WERI-Rb-1 (cell line): ENCODE measurements around the gene ZBTB20.

Experiments used
- DNase-seq: peaks from one replicate; pipeline ENCODE4 v3.0.0-alpha.2; 2020
- H3K27ac ChIP-seq: fragments of 250-450 bp; sonication (Bioruptor Pico); 2 replicates; pipeline ENCODE4 v1.5.1; 2020; ENCODE audit warnings: mild to moderate bottlenecking, moderate library complexity
- H3K27me3 ChIP-seq: fragments of 250-450 bp; sonication (Bioruptor Pico); 2 replicates; pipeline ENCODE4 v1.5.1; 2021; ENCODE audit warnings: mild to moderate bottlenecking, low read depth, moderate library complexity; ENCODE audit not compliant: insufficient read depth, severe bottlenecking
- H3K36me3 ChIP-seq: fragments of 250-450 bp; sonication (Bioruptor Pico); 2 replicates; pipeline ENCODE4 v1.5.1; 2020; ENCODE audit warnings: mild to moderate bottlenecking, moderate library complexity
- H3K4me3 ChIP-seq: 2 replicates; pipeline ENCODE4 v1.5.1; 2011; ENCODE audit warnings: low read depth, mild to moderate bottlenecking, control low read depth, low read length
- H3K9me3 ChIP-seq: fragments of 250-450 bp; sonication (Bioruptor Pico); 2 replicates; pipeline ENCODE4 v1.5.1; 2021; ENCODE audit warnings: mild to moderate bottlenecking, moderate library complexity; ENCODE audit not compliant: severe bottlenecking
- TF ChIP-seq, protein P1 (sequence below): IDR thresholded peaks from 2 replicates; pipeline ENCODE4 v1.5.1; 2011; ENCODE audit warnings: low read depth, mild to moderate bottlenecking, control low read depth, inconsistent platforms, low read length

Gene ZBTB20

DNA sequence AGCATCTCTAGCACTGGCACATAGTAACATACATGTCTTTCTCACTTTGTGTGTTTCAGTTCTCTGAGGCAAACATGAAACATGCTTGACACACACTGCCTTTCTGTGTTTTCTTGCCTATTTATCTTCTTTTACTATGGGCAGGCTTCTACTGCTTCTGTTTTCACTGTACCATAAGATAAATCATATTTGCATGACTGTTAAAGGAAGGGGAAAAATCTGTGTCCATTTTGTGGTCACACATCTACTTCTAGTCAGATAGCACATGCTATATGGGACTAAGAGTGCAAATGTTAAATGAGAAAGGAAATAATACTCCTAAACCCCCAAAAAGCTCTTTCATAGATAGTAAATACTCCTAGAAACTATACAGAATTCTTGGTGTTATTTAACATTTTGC is 386.4 kb downstream of the ZBTB20 start:
- Histone ChIP-seq H3K4me3 (no peak overlapping the region), H3K9me3 (no peaks in the 10 kb centered on the region), H3K27ac (no peak overlapping the region), H3K27me3 (peaks cover 3% of the 10 kb centered on the region), H3K36me3 (no peaks in the 10 kb centered on the region)
- TF ChIP-seq, protein P1, sequence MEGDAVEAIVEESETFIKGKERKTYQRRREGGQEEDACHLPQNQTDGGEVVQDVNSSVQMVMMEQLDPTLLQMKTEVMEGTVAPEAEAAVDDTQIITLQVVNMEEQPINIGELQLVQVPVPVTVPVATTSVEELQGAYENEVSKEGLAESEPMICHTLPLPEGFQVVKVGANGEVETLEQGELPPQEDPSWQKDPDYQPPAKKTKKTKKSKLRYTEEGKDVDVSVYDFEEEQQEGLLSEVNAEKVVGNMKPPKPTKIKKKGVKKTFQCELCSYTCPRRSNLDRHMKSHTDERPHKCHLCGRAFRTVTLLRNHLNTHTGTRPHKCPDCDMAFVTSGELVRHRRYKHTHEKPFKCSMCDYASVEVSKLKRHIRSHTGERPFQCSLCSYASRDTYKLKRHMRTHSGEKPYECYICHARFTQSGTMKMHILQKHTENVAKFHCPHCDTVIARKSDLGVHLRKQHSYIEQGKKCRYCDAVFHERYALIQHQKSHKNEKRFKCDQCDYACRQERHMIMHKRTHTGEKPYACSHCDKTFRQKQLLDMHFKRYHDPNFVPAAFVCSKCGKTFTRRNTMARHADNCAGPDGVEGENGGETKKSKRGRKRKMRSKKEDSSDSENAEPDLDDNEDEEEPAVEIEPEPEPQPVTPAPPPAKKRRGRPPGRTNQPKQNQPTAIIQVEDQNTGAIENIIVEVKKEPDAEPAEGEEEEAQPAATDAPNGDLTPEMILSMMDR, result no peak
- no peak for DNase-seq

DNA sequence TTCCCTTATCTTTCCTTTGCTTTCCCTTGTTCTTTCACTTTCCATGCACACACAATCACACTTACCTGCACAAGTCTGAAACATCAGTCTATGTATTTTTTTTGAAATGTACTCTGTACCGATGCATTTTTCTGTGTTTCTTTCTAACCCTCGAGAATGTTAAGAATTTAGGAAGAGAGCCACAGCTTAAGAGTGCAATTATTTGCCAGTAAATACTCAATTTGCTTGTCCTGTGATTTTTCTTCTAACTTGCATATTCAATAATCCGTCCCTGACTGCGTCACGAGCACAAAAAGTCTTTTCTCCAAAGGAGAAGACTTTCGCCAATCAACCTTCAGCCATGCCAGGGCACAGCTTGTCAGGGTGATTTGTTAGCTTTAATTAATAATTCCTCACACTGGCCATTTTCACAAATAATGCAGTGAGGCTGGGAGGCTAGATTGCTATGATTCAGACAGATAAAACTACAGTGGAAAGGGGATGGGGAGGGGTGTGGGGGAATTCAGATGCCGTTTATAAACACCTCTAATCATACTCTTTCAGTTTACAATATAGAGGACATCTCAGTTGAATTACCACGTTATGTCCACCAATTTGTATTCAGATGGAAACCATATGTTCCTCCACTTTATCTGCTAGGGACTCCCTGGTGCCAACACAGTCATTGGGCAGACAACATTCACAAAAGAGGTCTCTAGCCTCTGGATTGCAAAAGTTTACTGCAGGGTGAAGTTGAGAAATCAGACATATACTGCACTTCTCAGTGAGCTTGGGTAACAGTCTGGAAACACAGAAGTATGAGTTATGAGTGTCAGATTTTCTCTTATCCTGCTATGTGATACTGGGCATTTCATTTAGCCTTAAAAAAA is 388.0 kb downstream of the ZBTB20 start:
- no peaks in the 10 kb centered on the region for H3K27me3 ChIP-seq
- no peak for DNase-seq
- H3K4me3 ChIP-seq, result no peak overlapping the region
- H3K27ac ChIP-seq, result no peak overlapping the region
- TF ChIP-seq, protein P1, result no peak
- H3K36me3 ChIP-seq, result no peaks in the 10 kb centered on the region
- no peaks in the 10 kb centered on the region for H3K9me3 ChIP-seq

DNA sequence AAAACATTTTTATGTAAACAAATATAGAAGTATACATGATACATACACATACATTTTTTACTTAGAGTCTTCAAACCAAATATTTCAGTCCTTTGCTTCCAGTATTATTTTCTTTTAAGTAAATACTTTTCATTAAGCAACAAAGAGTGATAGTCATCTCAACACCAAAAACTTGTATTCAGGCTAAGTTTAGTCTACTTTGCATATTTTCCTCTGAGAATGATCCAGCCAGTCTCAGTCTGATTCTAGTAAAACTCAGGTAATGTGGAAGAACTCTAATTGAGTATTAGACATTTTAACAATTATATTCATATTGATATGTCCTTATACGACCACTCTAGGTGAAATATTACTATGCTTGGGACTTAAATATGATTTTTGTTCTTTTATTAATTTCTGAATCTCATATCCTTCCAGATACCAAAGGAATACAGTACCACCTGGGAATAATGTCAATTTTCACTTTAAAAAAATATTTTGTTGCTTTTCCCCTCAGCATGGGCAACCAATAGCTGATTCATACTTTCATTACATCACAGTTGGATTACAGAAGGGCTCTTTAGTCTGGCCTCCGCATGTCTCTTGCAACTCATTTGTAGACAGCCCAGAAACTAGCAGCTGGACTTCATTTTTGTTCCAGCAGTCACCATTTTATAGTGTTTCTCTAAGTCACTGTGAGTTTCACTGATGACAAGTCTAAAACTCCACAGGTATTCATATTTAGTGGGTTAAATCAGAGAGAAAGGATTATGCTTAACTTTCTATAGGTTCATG is 390.4 kb downstream of the ZBTB20 start:
- Histone ChIP-seq H3K27ac (no peak overlapping the region), H3K4me3 (no peak overlapping the region), H3K36me3 (no peaks in the 10 kb centered on the region), H3K27me3 (no peaks in the 10 kb centered on the region), H3K9me3 (no peaks in the 10 kb centered on the region)
- TF ChIP-seq, protein P1, result no peak
- DNase-seq, result no peak

DNA sequence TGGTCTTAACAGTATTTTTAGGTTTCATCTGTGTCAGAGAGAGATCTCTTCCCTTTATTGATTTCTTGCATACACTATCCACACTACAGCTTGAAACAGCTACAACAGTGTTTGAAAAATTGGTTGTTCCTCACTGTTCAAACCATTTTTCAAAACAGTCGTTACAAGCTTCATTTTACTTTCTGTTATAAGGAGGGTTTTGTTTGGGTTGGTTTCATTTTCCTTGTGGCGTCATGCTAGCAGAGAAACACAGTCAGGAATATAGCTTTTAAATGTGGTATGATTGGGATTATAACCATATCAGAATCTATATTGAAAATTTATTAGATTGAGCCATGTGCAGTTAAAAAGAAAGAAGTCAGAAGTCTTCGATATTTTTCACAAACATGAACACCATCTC is 400.6 kb downstream of the ZBTB20 start:
- Histone ChIP-seq H3K36me3 (no peaks in the 10 kb centered on the region), H3K4me3 (no peak overlapping the region), H3K27me3 (peaks cover 9% of the 10 kb centered on the region), H3K9me3 (no peaks in the 10 kb centered on the region), H3K27ac (no peak overlapping the region)
- DNase-seq, result no peak
- TF ChIP-seq, protein P1, result no peak

DNA sequence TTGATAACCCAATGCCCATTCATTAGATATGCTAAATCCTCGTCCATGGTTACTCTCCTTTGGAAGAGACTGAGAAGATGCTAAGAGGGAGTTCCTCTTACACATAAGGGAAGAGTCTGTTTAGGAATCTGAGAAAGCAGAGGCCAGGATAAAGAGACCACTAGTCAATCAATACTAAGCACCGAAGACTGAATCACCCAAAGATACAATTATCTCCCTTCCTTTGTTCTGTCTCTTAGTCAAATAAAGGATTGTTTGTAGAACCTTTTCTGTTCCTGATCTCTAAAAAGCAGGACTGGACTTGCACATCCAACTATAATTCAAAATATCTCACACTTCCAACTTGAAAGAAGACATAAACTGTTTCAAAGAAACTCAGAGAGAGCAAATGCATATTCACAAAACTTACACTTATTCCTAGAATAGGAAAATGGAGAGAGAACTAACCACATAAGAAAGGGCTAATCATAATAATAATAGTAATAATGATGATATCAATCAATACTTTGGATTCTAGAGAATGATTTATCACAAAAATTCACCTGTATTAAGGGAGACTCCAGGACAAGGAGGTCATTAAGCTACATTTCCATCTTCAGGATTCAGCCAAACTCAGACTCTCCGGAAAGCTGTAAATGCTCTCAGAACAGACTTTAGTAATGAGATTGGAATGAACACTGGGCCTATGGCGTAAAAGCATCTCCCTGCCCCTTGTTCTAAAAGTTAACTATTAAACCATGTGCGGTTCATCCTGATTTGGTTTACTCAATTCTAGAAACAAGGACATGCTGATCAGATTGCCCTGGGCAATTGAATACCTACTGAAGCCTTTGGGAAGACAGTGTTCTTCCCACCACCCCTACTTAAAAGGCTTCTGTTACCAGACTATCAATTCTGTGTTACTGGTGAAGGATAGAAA is 401.5 kb downstream of the ZBTB20 start:
- TF ChIP-seq, protein P1, result no peak
- no peak for DNase-seq
- no peaks in the 10 kb centered on the region for H3K36me3 ChIP-seq
- H3K27ac ChIP-seq, result no peak overlapping the region
- H3K4me3 ChIP-seq, result no peak overlapping the region
- no peaks in the 10 kb centered on the region for H3K9me3 ChIP-seq
- H3K27me3 ChIP-seq, result peaks cover 9% of the 10 kb centered on the region
